Activated CD4-positive, alpha-beta T cell treated with anti-CD3 and anti-CD28 coated beads for 36 hours (primary cell): ENCODE results near the gene MICB. TPM values are rescaled to one million over a fixed set of nuclear protein-coding genes. Genes with fewer than 3 reads are reported as not detected.
"Not testable (repeated sequence)": the region's sequence is repeated elsewhere in the genome, so short reads cannot be mapped to it uniquely, and the experiment has no call there.

Source experiments
- ATAC-seq: fragments of 200-7000 bp; cut with Tn5 transposase; one replicate; pipeline ENCODE4 v1.10.0; 2021; ENCODE audit warnings: mild to moderate bottlenecking, moderate library complexity
- CTCF ChIA-PET: fragments of 350-600 bp; sonication (Branson Sonifier 250); formaldehyde crosslinking; loops from one replicate; lab custom pipeline; 2021; ENCODE audit warnings: antibody characterized with exemption; lab: Charles Lee
- POLR2A ChIA-PET: fragments of 350-600 bp; sonication (Branson Sonifier 250); formaldehyde crosslinking; loops from one replicate; lab custom pipeline; 2021; ENCODE audit warnings: antibody characterized with exemption, inconsistent platforms; lab: Charles Lee
- DNase-seq: peaks from one replicate; pipeline ENCODE4 v3.0.0-alpha.2; 2020
- H3K27ac Mint-ChIP-seq: one replicate; pipeline ENCODE4 v1.8.0; 2021; ENCODE audit warnings: mixed read lengths
- H3K27me3 Mint-ChIP-seq: one replicate; pipeline ENCODE4 v1.8.0; 2021; ENCODE audit warnings: mixed read lengths
- H3K36me3 Mint-ChIP-seq: one replicate; pipeline ENCODE4 v1.8.0; 2021; ENCODE audit warnings: low read depth, mixed read lengths
- H3K4me1 Mint-ChIP-seq: one replicate; pipeline ENCODE4 v1.8.0; 2021; ENCODE audit warnings: mixed read lengths
- H3K4me3 Mint-ChIP-seq: one replicate; pipeline ENCODE4 v1.8.0; 2021; ENCODE audit warnings: mild to moderate bottlenecking, moderate library complexity, mixed read lengths
- H3K9me3 Mint-ChIP-seq: one replicate; pipeline ENCODE4 v1.8.0; 2021; ENCODE audit warnings: low read depth, mixed read lengths
- intact Hi-C, 2 experiments: fragments of 100-400 bp; cut with DNase I in 1 of 2; cut with micrococcal nuclease in 1 of 2; formaldehyde crosslinking; loops; one replicate each; pipeline versions ENCODE4 v1.14.2 to v1.15.1; 2022 to 2024; cut with DNase I, micrococcal nuclease
- total RNA-seq, 2 experiments: library from RNA; stranded (reverse); gene quantifications; one replicate each; pipeline ENCODE4 v1.2.3, GENCODE V29; 2021

The MICB gene
- total RNA-seq, 2 experiments from 2014 or later, result 19.6 to 19.7 TPM

DNA sequence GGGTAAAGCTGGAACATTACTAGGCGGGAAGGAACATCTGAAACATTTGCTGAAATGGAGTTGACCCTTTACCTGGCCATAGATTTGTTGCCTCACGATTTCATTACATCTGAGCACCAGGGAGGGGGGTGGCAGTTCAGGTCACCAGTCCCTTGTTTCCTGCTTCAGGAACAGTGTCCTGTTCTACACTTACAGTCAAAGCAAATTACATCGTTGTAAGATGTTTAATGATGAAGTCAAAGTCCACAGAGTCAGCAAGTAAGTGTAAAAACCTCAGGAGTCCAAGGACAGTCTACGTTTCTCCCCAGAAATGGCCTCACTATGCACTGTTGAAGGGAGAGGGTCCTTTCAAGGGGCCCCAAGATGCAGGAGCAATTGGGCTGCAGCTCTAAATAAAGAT, 8.9 kb upstream of the MICB start:
- CTCF ChIA-PET, result interaction anchor here (0.6 to 1.2 kb wide), 4 partner anchors 27 to 704 kb away, joined by 3 read pairs; no protein-coding TSS in a partner anchor
- Mint-ChIP-seq H3K36me3 (no peaks in the 10 kb centered on the region), H3K9me3 (no peaks in the 10 kb centered on the region), H3K27ac (no peak overlapping the region), H3K4me3 (no peak overlapping the region), H3K4me1 (peaks cover 16% of the 10 kb centered on the region), H3K27me3 (no peaks in the 10 kb centered on the region)
- intact Hi-C loops, result loop anchor here in 1 of 2 experiments (1.0 kb wide), 1 partner anchor 96 kb away; no protein-coding TSS in a partner anchor
- DNase-seq (no peak), ATAC-seq (no peak)
- POLR2A ChIA-PET, result interaction anchor here (0.7 kb wide), 1 partner anchor 96 kb away, joined by 4 read pairs; no protein-coding TSS in a partner anchor

GRCh38 chr6:31490115-31490873, 7.7 kb upstream of the MICB start:
- CTCF ChIA-PET, result interaction anchor here (0.7 kb wide), 1 partner anchor 325 kb away, joined by 3 read pairs; no protein-coding TSS in a partner anchor
- H3K27ac Mint-ChIP-seq, result no peak overlapping the region
- H3K36me3 Mint-ChIP-seq, result no peaks in the 10 kb centered on the region
- no peak overlapping the region for H3K4me3 Mint-ChIP-seq
- DNase-seq (no peak), ATAC-seq (no peak)
- POLR2A ChIA-PET, result no interaction called here
- intact Hi-C loops, result loop anchor here in 1 of 2 experiments (5.0 kb wide), 1 partner anchor 88 kb away; the partner anchor contains the start of gene MICA
- H3K27me3 Mint-ChIP-seq, result no peaks in the 10 kb centered on the region
- H3K9me3 Mint-ChIP-seq, result no peaks in the 10 kb centered on the region
- peaks cover 18% of the 10 kb centered on the region for H3K4me1 Mint-ChIP-seq

- ATAC-seq, H3K27me3 Mint-ChIP-seq, DNase-seq, H3K9me3 Mint-ChIP-seq, H3K36me3 Mint-ChIP-seq, POLR2A ChIA-PET: not testable (repeated sequence)
- Mint-ChIP-seq H3K4me3 (peak overlapping the region; percentile 79), H3K27ac (peak overlapping the region; percentile 90), H3K4me1 (peaks cover 37% of the 10 kb centered on the region)
- intact Hi-C loops, result loop anchor here (2.0 to 5.0 kb wide), 3 partner anchors 91 to 105 kb away; partner anchors contain the start of gene MICA (in 1 of the 2)
- CTCF ChIA-PET, result interaction anchor here (0.7 to 4.3 kb wide), 9 partner anchors 23 to 105 kb away, joined by 3 to 41 read pairs (median 5); partner anchors contain the start of gene DDX39B
These were observed 4.4 kb upstream of the MICB start for GRCh38 chr6:31493550-31493874.

- Mint-ChIP-seq H3K4me3 (peak overlapping the region; percentile 79), H3K4me1 (peaks cover 43% of the 10 kb centered on the region), H3K27me3 (no peaks in the 10 kb centered on the region), H3K9me3 (no peaks in the 10 kb centered on the region), H3K36me3 (peaks cover 9% of the 10 kb centered on the region), H3K27ac (peak overlapping the region; percentile 90)
- ChIA-PET CTCF (interaction anchor here (0.5 to 4.3 kb wide), 20 partner anchors 20 to 612 kb away, joined by 3 to 41 read pairs (median 4); partner anchors contain the start of genes ATP6V1G2, BAG6, DDX39B and NFKBIL1), POLR2A (interaction anchor here (0.7 to 1.0 kb wide), 3 partner anchors 32 to 47 kb away, joined by 3 to 6 read pairs (median 5); no protein-coding TSS in a partner anchor)
- DNase-seq (peak; percentile 91), ATAC-seq (peak; percentile 58)
- intact Hi-C loops, result loop anchor here (1.0 to 5.0 kb wide), 9 partner anchors 31 to 158 kb away; partner anchors contain the start of genes ATP6V1G2 (in 1 of the 2), BAG6 (in 1 of the 2), DDX39B (in 1 of the 2) and MICA (in 1 of the 2)
These were observed 3.9 kb upstream of the MICB start for GRCh38 chr6:31493875-31494694.

- H3K9me3 Mint-ChIP-seq, result no peaks in the 10 kb centered on the region
- no peaks in the 10 kb centered on the region for H3K27me3 Mint-ChIP-seq
- CTCF ChIA-PET, result interaction anchor here (1.1 to 4.3 kb wide), 7 partner anchors 19 to 103 kb away, joined by 3 to 41 read pairs (median 7); partner anchors contain the start of gene DDX39B
- peak overlapping the region; percentile 90 for H3K27ac Mint-ChIP-seq
- H3K36me3 Mint-ChIP-seq, result peaks cover 9% of the 10 kb centered on the region
- DNase-seq (no peak), ATAC-seq (no peak)
- peak overlapping the region; percentile 79 for H3K4me3 Mint-ChIP-seq
- intact Hi-C loops, result loop anchor here (2.0 to 5.0 kb wide), 2 partner anchors 51 to 293 kb away; partner anchors contain the start of genes ATP6V1G2 (in 1 of the 2) and NFKBIL1 (in 1 of the 2)
- POLR2A ChIA-PET, result interaction anchor here (0.6 to 1.4 kb wide), 10 partner anchors 13 to 95 kb away, joined by 3 to 6 read pairs (median 4); partner anchors contain the start of genes ATP6V1G2 and MCCD1
- peaks cover 52% of the 10 kb centered on the region for H3K4me1 Mint-ChIP-seq
These were observed 2.4 kb upstream of the MICB start for GRCh38 chr6:31495580-31495979.

DNA sequence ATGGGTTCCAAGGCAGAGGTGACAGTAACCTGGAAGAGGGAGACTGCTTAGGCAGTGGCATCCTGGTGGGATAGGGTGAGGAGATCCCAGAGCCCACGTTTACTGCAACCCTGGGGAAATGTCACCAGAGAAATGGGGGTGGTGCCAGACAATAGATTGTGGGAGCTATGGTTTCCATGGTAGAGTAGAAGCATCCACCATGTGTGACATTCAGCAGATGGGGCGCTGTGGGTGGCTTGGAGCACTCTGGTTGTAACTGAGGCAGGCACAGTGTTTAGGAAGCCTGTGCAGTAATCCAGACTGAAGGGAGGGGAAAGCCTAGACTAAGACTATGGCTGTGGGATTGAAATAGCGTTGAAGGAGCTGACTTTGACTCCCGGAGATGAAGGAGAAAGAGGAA, 1.1 kb upstream of the MICB start:
- peaks cover 60% of the 10 kb centered on the region for H3K4me1 Mint-ChIP-seq
- H3K27me3 Mint-ChIP-seq, H3K9me3 Mint-ChIP-seq, ATAC-seq, H3K36me3 Mint-ChIP-seq: not testable (repeated sequence)
- H3K4me3 Mint-ChIP-seq, result peak overlapping the region; percentile 79
- DNase-seq, result peak; percentile 30
- H3K27ac Mint-ChIP-seq, result peak overlapping the region; percentile 87
- intact Hi-C loops, result loop anchor here (1.0 to 5.0 kb wide), 3 partner anchors 101 to 295 kb away; no protein-coding TSS in a partner anchor
- ChIA-PET POLR2A (interaction anchor here (0.7 to 1.7 kb wide), 2 partner anchors 78 to 94 kb away, joined by 3 to 8 read pairs; partner anchors contain the start of gene TNF), CTCF (interaction anchor here (0.6 to 1.9 kb wide), 5 partner anchors 20 to 102 kb away, joined by 3 to 6 read pairs (median 4); partner anchors contain the start of gene NCR3)

DNA sequence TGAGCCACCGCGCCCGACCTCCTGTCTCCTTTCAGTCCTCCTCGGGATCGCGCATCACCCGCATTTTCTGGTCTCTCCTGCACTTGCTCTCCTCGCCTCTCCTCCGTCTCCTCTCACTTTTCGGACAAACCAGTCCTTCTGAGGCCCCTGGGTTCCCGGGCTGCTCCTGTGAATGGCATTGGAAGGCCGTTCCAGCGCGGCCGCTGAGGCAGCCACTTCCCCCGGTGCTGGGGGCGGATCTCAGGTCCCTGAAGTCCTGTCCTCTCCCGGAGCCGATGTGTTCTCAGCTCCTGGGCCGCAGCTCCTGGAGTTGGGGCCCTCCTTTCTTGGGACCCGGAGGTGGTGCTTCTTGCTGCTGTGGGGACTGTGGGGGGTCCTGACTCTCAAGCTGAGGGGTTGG, 803 bp downstream of the MICB start:
- H3K9me3 Mint-ChIP-seq, result no peaks in the 10 kb centered on the region
- no peak for ATAC-seq
- CTCF ChIA-PET, result interaction anchor here (0.7 to 1.4 kb wide), 4 partner anchors 43 to 1516 kb away, joined by 3 to 5 read pairs (median 4); partner anchors contain the start of gene DDX39B
- H3K36me3 Mint-ChIP-seq, result peaks cover 9% of the 10 kb centered on the region
- peaks cover 66% of the 10 kb centered on the region for H3K4me1 Mint-ChIP-seq
- H3K27me3 Mint-ChIP-seq, result no peaks in the 10 kb centered on the region
- intact Hi-C loops, result loop anchor here (1.0 to 5.0 kb wide), 2 partner anchors 154 to 296 kb away; partner anchors contain the start of gene BAG6 (in 1 of the 2)
- peak overlapping the region; percentile 79 for H3K4me3 Mint-ChIP-seq
- H3K27ac Mint-ChIP-seq, result peak overlapping the region; percentile 78
- POLR2A ChIA-PET, result interaction anchor here (0.7 to 1.2 kb wide), 2 partner anchors 43 to 69 kb away, joined by 3 read pairs; partner anchors contain the start of gene DDX39B
- no peak for DNase-seq

DNA sequence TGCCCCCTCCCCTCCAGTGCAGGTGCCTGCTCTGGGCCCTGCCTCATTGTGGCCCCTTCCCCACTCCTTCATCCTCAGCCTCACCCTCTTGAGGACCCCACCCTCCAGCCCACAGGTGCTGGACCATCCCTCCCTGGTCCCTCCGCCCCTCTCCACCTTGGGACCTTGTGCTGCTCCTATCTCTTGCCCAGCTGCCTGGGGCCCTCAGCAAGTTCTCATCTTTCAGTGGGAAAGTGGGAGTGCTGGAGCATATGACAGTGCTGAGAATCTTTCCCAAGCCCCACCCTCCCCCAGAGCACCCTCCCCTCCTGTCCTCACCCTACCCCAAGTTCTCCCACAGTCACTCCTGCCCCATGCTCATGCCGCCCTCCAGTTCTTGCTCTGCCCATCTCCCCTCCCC, 1.7 kb downstream of the MICB start:
- intact Hi-C loops, result loop anchor here in 1 of 2 experiments (5.0 kb wide), 1 partner anchor 297 kb away; no protein-coding TSS in a partner anchor
- H3K36me3 Mint-ChIP-seq, DNase-seq, H3K9me3 Mint-ChIP-seq, H3K27me3 Mint-ChIP-seq, ATAC-seq, POLR2A ChIA-PET, H3K27ac Mint-ChIP-seq: not testable (repeated sequence)
- peaks cover 69% of the 10 kb centered on the region for H3K4me1 Mint-ChIP-seq
- H3K4me3 Mint-ChIP-seq, result peak overlapping the region; percentile 79
- CTCF ChIA-PET, result interaction anchor here (1.3 kb wide), 1 partner anchor 42 kb away, joined by 5 read pairs; the partner anchor contains the start of gene DDX39B

DNA sequence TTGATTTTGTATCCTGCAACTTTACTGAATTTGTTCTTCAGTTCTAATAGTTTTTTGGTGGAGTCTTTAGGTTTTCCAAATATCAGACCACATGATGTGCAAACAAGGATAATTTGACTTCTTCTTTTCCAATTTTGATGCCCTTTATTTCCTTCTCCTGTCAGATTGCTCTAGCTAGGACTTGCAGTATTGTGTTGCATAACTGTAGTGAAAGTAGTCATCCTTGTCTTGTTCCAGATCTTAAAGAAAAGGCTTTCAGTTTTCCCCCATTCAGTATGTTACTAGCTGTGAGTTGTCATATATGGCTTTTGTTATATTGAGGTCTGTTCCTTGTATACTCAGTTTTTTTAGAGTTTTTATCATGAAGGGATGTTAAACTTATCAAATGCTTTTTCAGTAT, 4.6 kb downstream of the MICB start:
- Mint-ChIP-seq H3K27me3 (no peaks in the 10 kb centered on the region), H3K36me3 (peaks cover 21% of the 10 kb centered on the region), H3K4me3 (no peak overlapping the region), H3K27ac (no peak overlapping the region), H3K9me3 (no peaks in the 10 kb centered on the region), H3K4me1 (peaks cover 46% of the 10 kb centered on the region)
- intact Hi-C loops, result no loop called here
- ATAC-seq (no peak), DNase-seq (no peak)
- ChIA-PET POLR2A (no interaction called here), CTCF (interaction anchor here (0.6 to 1.6 kb wide), 6 partner anchors 10 to 268 kb away, joined by 3 to 8 read pairs (median 4); partner anchors contain the start of gene NFKBIL1)

DNA sequence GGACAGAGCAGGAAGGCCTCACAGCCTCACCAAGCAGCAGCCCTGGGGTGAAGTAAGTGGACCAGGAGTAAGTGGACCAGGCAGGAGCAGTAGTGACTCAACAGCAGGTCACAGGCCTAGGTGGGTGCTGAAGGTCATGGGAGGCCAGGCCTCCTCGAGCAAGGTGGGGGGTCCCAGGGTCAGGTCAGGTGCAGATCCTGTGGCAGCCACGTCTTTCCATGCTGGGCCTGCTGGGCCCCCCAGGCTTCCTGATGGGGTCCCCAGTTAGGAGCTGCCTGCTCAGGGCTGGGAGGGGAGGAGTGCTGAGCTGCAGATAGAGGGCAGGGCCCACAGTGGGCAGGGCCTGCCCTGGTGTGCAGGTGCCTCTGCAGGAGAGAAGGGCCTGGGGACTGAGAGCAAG, 11.1 kb downstream of the MICB start:
- ATAC-seq, H3K27ac Mint-ChIP-seq, H3K9me3 Mint-ChIP-seq, intact Hi-C loops, CTCF ChIA-PET, H3K4me1 Mint-ChIP-seq, H3K4me3 Mint-ChIP-seq, DNase-seq, H3K27me3 Mint-ChIP-seq: not testable (repeated sequence)
- POLR2A ChIA-PET, result interaction anchor here (0.6 kb wide), 1 partner anchor 14 kb away, joined by 5 read pairs; no protein-coding TSS in a partner anchor
- H3K36me3 Mint-ChIP-seq, result peaks cover 43% of the 10 kb centered on the region
